Mesothelial cell of epicardium (in vitro differentiated cells): Measurements from ENCODE around the gene CTBP2. TPM values are rescaled to one million over a fixed set of nuclear protein-coding genes. Genes with fewer than 3 reads are reported as not detected.
A peak's percentile ranks its signal among the peaks of the same experiment; 100 is the strongest.

Experiments used
- DNase-seq, 2 experiments: peaks; one replicate each; pipeline ENCODE4 v3.0.0; 2021; ENCODE audit warnings: low spot score in 2 of 2; ENCODE audit not compliant: unreplicated experiment in 2 of 2
- H3K27ac Mint-ChIP-seq: 2 replicates; pipeline ENCODE4 v1.8.0; 2021; ENCODE audit warnings: mixed read lengths
- H3K27me3 Mint-ChIP-seq: 2 replicates; pipeline ENCODE4 v1.8.0; 2021; ENCODE audit warnings: low read depth, mixed read lengths
- H3K36me3 Mint-ChIP-seq: 2 replicates; pipeline ENCODE4 v1.8.0; 2021; ENCODE audit warnings: mixed read lengths
- H3K4me1 Mint-ChIP-seq: 2 replicates; pipeline ENCODE4 v1.8.0; 2021; ENCODE audit warnings: mixed read lengths
- H3K4me3 Mint-ChIP-seq: 2 replicates; pipeline ENCODE4 v1.8.0; 2021; ENCODE audit warnings: mild to moderate bottlenecking, moderate library complexity, mixed read lengths
- H3K9me3 Mint-ChIP-seq: 2 replicates; pipeline ENCODE4 v1.8.0; 2021; ENCODE audit warnings: mixed read lengths
- total RNA-seq: library from RNA; stranded (reverse); gene quantifications from 3 replicates; pipeline ENCODE4 v1.2.1, GENCODE V29; 2021
- TF ChIP-seq, protein P1 (sequence below): fragments of 200-600 bp; sonication (generic); IDR thresholded peaks from one replicate; pipeline ENCODE4 v1.5.0; 2021; ENCODE audit warnings: antibody characterized with exemption; ENCODE audit not compliant: unreplicated experiment

CTBP2 gene
- total RNA-seq, 1 donor from 2014 or later: 122 TPM

DNA sequence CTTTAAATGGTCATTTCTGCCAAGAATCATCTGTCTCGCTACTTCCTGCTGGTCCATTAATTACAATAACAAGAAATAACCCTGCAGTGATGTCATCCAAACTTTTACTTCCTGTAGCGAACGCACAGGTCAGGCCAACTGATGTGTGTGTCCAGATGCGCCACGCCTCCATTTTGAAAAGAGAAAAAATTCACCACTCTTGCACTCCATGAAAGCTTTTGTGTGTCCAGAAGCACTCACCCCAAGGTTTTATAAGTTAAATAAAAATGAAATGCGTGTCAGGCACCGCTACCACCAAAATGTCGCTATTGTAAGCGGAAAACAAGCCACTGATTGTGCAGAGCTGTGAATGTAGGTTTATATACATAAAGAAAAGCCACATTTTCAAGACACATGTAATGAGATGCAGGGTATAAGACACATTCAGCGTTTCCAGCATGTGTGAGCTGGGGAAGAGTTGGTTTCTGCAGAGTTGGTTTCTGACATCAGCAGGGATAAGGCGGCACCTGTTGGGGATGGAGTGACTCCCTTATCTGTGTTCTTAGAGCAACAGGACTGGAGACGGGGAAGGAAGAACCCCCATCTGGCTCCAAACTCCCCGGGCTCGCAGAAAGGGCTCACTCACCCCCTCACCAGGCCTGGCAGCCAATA is 83.3 kb downstream of the CTBP2 start:
- DNase-seq: no peak
- TF ChIP-seq, protein P1, sequence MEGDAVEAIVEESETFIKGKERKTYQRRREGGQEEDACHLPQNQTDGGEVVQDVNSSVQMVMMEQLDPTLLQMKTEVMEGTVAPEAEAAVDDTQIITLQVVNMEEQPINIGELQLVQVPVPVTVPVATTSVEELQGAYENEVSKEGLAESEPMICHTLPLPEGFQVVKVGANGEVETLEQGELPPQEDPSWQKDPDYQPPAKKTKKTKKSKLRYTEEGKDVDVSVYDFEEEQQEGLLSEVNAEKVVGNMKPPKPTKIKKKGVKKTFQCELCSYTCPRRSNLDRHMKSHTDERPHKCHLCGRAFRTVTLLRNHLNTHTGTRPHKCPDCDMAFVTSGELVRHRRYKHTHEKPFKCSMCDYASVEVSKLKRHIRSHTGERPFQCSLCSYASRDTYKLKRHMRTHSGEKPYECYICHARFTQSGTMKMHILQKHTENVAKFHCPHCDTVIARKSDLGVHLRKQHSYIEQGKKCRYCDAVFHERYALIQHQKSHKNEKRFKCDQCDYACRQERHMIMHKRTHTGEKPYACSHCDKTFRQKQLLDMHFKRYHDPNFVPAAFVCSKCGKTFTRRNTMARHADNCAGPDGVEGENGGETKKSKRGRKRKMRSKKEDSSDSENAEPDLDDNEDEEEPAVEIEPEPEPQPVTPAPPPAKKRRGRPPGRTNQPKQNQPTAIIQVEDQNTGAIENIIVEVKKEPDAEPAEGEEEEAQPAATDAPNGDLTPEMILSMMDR: no peak
- H3K9me3 Mint-ChIP-seq: no peaks in the 10 kb centered on the region
- H3K27ac Mint-ChIP-seq: peak overlapping the region; percentile 39
- H3K4me3 Mint-ChIP-seq: no peak overlapping the region
- H3K27me3 Mint-ChIP-seq: no peaks in the 10 kb centered on the region
- H3K36me3 Mint-ChIP-seq: peaks cover 43% of the 10 kb centered on the region
- peaks cover 6% of the 10 kb centered on the region for H3K4me1 Mint-ChIP-seq

GRCh38 chr10:125076121-125076825 is 84.1 kb downstream of the CTBP2 start:
- TF ChIP-seq, protein P1: no peak
- DNase-seq: no peak
- H3K4me3 Mint-ChIP-seq: no peak overlapping the region
- peaks cover 45% of the 10 kb centered on the region for H3K36me3 Mint-ChIP-seq
- H3K9me3 Mint-ChIP-seq: no peaks in the 10 kb centered on the region
- H3K27me3 Mint-ChIP-seq: no peaks in the 10 kb centered on the region
- H3K4me1 Mint-ChIP-seq: peaks cover 6% of the 10 kb centered on the region
- peak overlapping the region; percentile 39 for H3K27ac Mint-ChIP-seq

DNA sequence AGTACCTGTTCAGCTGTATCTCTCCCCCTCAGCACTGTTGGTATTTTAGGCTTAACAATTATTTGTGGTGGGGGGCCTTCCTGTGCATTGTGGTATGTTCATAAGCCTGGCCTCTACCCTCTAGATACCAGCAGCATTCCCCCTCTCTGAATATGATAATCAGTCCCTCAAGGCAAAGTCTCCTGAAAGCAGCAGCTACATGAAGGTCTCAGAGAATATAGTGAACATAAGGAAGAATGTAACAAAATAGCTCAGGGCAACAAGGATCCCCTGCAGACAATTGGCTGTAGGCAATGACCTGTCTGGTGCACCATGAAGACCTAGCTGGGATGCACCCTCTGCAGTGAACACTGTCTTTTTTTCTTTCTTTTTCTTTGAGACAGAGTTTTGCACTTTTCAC is 86.4 kb downstream of the CTBP2 start:
- Mint-ChIP-seq H3K4me3 (no peak overlapping the region), H3K36me3 (peaks cover 50% of the 10 kb centered on the region), H3K9me3 (no peaks in the 10 kb centered on the region), H3K27me3 (no peaks in the 10 kb centered on the region), H3K27ac (peak overlapping the region; percentile 56), H3K4me1 (peaks cover 6% of the 10 kb centered on the region)
- TF ChIP-seq, protein P1: no peak
- no peak for DNase-seq

GRCh38 chr10:125072794-125073193 is 87.6 kb downstream of the CTBP2 start:
- Mint-ChIP-seq H3K36me3 (peaks cover 50% of the 10 kb centered on the region), H3K4me1 (peaks cover 11% of the 10 kb centered on the region), H3K4me3 (no peak overlapping the region), H3K9me3 (no peaks in the 10 kb centered on the region), H3K27ac (no peak overlapping the region), H3K27me3 (no peaks in the 10 kb centered on the region)
- DNase-seq: no peak
- TF ChIP-seq, protein P1: no peak

- H3K27me3 Mint-ChIP-seq: no peaks in the 10 kb centered on the region
- H3K36me3 Mint-ChIP-seq: peaks cover 38% of the 10 kb centered on the region
- H3K27ac Mint-ChIP-seq: no peak overlapping the region
- DNase-seq: no peak
- H3K9me3 Mint-ChIP-seq: no peaks in the 10 kb centered on the region
- H3K4me3 Mint-ChIP-seq: no peak overlapping the region
- TF ChIP-seq, protein P1: no peak
- peaks cover 23% of the 10 kb centered on the region for H3K4me1 Mint-ChIP-seq
Observed at GRCh38 chr10:125071008-125071407, 89.4 kb downstream of the CTBP2 start.
